Fibroblast of mammary gland (primary cell): ENCODE results near the gene LRRC14B.

Source experiments
- DNase-seq: peaks from one replicate; pipeline ENCODE4 v3.0.0-alpha.2; 2010; ENCODE audit warnings: low read depth
- H3K4me3 ChIP-seq: 2 replicates; pipeline ENCODE4 v1.5.1; 2011; ENCODE audit warnings: low read depth, mild to moderate bottlenecking, low read length, moderate library complexity; ENCODE audit not compliant: control insufficient read depth
- TF ChIP-seq, protein P1 (sequence below): conservative IDR thresholded peaks from 2 replicates; pipeline ENCODE4 v1.5.1; 2011; ENCODE audit warnings: low read depth, low read length, inconsistent platforms; ENCODE audit not compliant: control insufficient read depth, insufficient read depth

The LRRC14B gene

DNA sequence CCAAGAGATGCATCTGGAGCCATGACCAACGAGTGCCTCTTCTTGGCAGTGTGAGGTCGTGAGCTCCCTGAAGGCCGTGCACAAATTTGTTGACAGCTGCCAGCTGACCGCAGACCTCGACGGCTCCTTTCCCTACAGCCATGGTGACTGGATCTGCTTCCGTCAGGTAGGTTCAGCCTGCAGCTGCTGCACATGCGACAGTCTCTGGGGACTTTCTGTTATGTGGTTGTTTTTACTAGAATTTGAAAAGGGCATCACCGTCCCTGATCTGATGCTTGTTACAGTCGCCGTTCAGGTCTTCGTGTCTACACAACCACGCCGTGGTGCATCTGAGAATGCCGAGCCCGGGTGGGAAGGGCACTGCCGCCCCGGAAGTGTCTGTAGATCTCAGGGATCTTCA, 36.5 kb upstream of the LRRC14B start:
- no peak overlapping the region for H3K4me3 ChIP-seq
- TF ChIP-seq, protein P1, sequence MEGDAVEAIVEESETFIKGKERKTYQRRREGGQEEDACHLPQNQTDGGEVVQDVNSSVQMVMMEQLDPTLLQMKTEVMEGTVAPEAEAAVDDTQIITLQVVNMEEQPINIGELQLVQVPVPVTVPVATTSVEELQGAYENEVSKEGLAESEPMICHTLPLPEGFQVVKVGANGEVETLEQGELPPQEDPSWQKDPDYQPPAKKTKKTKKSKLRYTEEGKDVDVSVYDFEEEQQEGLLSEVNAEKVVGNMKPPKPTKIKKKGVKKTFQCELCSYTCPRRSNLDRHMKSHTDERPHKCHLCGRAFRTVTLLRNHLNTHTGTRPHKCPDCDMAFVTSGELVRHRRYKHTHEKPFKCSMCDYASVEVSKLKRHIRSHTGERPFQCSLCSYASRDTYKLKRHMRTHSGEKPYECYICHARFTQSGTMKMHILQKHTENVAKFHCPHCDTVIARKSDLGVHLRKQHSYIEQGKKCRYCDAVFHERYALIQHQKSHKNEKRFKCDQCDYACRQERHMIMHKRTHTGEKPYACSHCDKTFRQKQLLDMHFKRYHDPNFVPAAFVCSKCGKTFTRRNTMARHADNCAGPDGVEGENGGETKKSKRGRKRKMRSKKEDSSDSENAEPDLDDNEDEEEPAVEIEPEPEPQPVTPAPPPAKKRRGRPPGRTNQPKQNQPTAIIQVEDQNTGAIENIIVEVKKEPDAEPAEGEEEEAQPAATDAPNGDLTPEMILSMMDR = no peak
- no peak for DNase-seq

DNA sequence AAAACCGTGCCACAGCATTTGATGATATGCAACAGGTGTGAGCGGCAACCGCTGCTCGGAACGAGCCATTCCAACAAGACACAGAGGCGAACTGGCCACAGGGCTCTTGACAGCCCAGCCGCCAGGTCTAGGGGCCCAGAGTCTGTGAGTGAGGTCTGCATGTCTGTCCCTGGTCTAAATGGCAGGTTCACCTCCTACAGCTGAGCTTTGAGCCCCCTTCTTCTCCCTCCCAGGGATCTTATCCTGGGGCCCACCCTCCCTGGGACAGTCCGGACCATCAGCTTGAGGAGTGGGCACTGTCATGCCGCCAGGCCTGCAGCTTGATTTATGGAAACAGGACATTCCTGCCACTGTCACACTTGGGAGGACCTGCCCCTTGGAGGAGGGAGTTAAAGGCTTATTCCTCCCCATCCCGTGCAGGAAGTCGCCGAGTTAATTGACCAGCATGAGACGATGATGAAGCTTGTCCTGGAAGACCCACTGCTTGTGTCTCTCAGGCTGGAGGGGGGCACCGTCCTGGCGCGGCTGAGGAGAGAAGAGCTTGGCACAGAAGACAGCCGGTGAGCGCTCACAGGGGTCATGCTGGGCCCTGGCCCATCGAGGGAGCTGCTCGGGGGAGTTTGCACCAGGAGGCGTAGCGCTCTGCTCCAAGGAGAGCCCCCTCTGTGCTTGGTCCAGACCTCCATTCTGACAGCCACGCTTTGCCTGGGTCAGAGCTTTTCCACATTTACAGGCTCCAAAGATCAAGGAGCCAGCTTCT, 35.5 kb upstream of the LRRC14B start:
- TF ChIP-seq, protein P1 = no peak
- no peak for DNase-seq
- no peak overlapping the region for H3K4me3 ChIP-seq

DNA sequence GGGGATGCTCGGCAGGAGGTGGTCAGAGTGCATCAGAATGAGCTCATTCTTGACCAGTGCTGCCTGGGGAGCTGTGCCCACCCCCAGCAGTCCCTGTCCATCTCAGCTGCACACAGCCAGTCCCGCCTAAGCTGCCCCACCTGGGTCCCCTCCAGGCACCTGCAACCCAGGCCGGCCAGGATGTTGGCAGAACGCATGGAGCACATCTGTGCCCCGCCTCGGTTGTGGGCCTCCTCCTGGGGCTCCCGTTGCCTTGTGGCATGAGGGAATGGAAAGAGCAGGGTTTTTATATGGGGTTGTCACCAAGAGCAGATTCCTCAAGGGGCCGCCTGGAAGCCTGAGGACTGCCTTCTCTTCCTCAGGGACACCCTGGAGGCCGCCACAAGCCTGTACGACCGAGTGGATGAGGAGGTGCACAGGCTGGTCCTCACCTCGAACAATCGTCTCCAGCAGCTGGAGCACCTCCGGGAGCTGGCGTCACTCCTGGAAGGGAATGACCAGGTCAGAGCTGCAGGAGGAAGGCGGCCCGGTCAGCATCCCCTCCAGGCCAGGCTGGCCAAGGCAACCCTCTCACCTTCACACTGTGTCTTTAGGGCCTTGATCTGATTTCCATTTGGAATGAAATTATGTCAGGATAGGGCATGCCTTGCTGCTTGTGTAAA, 34.8 kb upstream of the LRRC14B start:
- TF ChIP-seq, protein P1 = no peak
- H3K4me3 ChIP-seq = no peak overlapping the region
- DNase-seq = no peak

DNA sequence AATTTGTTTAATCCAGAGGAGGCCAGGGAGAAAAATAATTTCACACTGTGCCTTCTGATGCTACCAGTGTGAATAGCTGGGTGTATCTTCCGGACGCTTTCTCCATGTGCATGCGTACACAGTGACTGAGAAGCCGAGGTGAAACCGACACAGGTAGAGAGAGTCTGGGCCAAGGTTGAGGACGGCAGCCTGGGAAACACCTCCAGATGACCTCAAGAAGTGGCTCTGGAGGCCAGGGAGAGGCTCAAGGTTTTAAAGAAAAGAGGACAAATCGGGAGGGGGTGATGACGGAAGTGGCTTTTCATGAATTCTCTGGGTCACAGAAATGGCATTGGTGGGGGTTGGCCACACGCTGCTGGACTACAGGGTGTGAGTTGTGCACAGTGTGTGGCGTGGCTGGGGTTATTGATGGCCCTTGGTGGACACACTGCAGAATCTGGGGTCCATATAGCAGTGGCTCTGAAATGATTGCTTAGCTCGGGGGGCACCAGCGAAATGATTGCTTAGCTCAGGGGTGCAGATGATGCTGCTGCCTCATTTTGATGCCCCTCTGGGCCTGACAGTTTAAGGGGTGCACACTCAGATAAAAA, 34.1 kb upstream of the LRRC14B start:
- no peak for DNase-seq
- no peak overlapping the region for H3K4me3 ChIP-seq
- TF ChIP-seq, protein P1 = no peak

DNA sequence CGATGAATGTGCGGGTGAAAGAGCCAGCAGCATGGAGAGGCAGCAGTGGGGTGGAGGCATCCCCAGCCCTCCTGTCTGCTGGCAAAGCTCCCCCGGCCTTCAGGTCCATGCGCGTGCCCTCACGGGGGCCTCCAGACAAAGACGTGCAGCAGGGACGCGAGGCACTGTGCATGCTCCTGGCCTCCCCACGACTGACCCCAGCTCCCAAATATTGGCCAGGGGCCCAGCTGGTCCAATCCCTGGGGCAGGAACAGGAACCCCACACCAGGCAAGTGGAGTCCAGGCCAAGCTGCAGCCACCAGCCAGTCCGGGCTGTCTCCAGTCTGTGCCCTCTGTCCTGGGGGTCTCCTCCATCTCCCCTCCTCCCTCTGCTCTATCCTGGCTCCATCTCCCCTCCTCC, 33.5 kb upstream of the LRRC14B start:
- H3K4me3 ChIP-seq = no peak overlapping the region
- TF ChIP-seq, protein P1 = no peak
- DNase-seq = no peak

DNA sequence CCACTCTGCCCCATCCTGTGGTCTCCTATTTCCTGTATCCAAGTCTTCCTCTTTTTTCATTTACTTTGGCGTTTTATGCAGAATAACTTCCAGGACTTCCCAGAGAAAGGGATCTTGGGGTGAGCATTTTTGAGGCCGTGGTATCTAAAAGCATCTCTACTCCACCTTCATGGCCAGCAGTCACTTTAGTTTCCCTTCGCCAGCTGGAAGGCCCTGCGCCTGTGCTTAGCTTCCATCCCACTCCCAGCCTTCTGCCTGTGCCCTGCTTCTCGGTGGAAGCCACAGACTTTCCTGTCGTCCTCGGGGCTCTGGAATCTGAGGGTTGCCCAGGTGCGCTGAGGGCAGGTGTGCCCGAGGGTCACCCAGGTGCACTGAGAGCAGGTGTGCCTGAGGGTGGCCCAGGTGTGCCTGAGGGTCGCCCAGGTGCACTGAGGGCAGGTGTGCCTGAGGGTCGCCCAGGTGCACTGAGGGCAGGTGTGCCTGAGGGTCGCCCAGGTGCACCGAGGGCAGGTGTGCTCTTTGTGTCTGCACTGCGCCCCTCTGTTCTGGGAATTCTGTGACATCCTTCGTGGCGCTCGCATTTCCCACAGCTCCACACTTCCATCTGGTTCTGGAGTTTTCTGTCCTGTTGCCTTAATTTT, 32.4 kb upstream of the LRRC14B start:
- no peak overlapping the region for H3K4me3 ChIP-seq
- DNase-seq = no peak
- TF ChIP-seq, protein P1 = no peak
